DND-41 (cell line): ENCODE measurements around the gene ULBP1.

ENCODE experiments used
- ATAC-seq: fragments of 200-7000 bp; cut with Tn5 transposase; 3 replicates; pipeline ENCODE4 v1.9.1; 2021; ENCODE audit warnings: low read depth; ENCODE audit not compliant: insufficient read depth
- DNase-seq: peaks from one replicate; pipeline ENCODE4 v3.0.0-alpha.2; 2020
- H2AFZ ChIP-seq: 2 replicates; pipeline ENCODE4 v1.6.0; 2012; ENCODE audit warnings: low read depth, low read length
- H3K27ac ChIP-seq: 2 replicates; pipeline ENCODE4 v1.5.1; 2012; ENCODE audit warnings: low read length, inconsistent platforms
- H3K27me3 ChIP-seq: fragments of 200-600 bp; sonication (generic); 2 replicates; pipeline ENCODE4 v1.6.0; 2012; ENCODE audit warnings: low read length, mild to moderate bottlenecking, inconsistent platforms; ENCODE audit not compliant: insufficient read depth, poor library complexity
- H3K36me3 ChIP-seq: 2 replicates; pipeline ENCODE4 v1.5.1; 2012; ENCODE audit warnings: low read length, inconsistent platforms; ENCODE audit not compliant: insufficient read depth
- H3K4me1 ChIP-seq: 2 replicates; pipeline ENCODE4 v1.5.1; 2012; ENCODE audit warnings: mild to moderate bottlenecking, low read length; ENCODE audit not compliant: insufficient read depth
- H3K4me2 ChIP-seq: 2 replicates; pipeline ENCODE4 v1.6.0; 2012; ENCODE audit warnings: mild to moderate bottlenecking, moderate library complexity, low read length, inconsistent platforms; ENCODE audit not compliant: insufficient read depth
- H3K4me3 ChIP-seq, 2 experiments: fragments of 200-600 bp in 1 of 2; shearing (Covaris generic) in 1 of 2; 2 replicates each; pipeline ENCODE4 v1.5.1; 2012 to 2016; ENCODE audit warnings: inconsistent platforms in 2 of 2, low read length in 2 of 2, mild to moderate bottlenecking in 2 of 2, low read depth in 1 of 2, moderate library complexity in 1 of 2
- H3K79me2 ChIP-seq: 2 replicates; pipeline ENCODE4 v1.6.0; 2012; ENCODE audit warnings: low read length, inconsistent platforms; ENCODE audit not compliant: insufficient read depth
- H3K9ac ChIP-seq: 2 replicates; pipeline ENCODE4 v1.6.0; 2012; ENCODE audit warnings: low read depth, mild to moderate bottlenecking, inconsistent platforms, low read length, moderate library complexity
- H3K9me3 ChIP-seq: 2 replicates; pipeline ENCODE4 v1.5.1; 2012; ENCODE audit warnings: low read length, moderate library complexity, mild to moderate bottlenecking, inconsistent platforms; ENCODE audit not compliant: insufficient read depth, severe bottlenecking
- H4K20me1 ChIP-seq: 2 replicates; pipeline ENCODE4 v1.6.0; 2012; ENCODE audit warnings: low read length; ENCODE audit not compliant: insufficient read depth
- EZH2 ChIP-seq: IDR thresholded peaks from 3 replicates; pipeline ENCODE4 v1.6.1; 2012; ENCODE audit warnings: borderline replicate concordance, low read depth, mild to moderate bottlenecking, moderate library complexity, low read length, inconsistent platforms; ENCODE audit not compliant: severe bottlenecking
- TF ChIP-seq, protein P1 (sequence below): IDR thresholded peaks from 2 replicates; pipeline ENCODE4 v1.5.1; 2012; ENCODE audit warnings: borderline replicate concordance, low read length, moderate library complexity, mild to moderate bottlenecking; ENCODE audit not compliant: poor library complexity, severe bottlenecking; ENCODE audit errors: extremely low read depth

The ULBP1 gene

DNA sequence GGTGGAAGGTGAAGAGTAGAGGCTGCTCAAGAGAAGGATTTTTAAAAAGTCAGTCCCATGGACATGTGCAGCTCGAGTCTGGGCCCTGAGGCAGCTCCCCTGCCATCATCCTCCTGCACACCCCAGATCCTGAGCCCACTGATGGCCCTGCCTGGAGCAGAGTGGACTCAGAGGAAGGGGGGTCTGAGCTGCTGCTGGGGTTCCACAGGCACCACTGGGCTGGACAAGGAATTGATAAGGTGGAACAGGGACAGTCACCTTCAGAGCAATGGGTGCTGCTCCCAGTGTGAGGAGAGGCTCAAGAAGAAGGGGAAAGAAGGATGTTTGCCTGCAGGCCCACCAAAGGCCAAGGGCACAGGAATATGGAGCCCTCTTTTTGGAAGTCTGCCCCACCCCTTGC lies 15.7 kb upstream of the ULBP1 start:
- H2AFZ ChIP-seq = no peak overlapping the region
- H3K4me2 ChIP-seq = no peak overlapping the region
- H3K79me2 ChIP-seq = no peaks in the 10 kb centered on the region
- ATAC-seq = no peak
- H4K20me1 ChIP-seq = no peaks in the 10 kb centered on the region
- TF ChIP-seq, protein P1, sequence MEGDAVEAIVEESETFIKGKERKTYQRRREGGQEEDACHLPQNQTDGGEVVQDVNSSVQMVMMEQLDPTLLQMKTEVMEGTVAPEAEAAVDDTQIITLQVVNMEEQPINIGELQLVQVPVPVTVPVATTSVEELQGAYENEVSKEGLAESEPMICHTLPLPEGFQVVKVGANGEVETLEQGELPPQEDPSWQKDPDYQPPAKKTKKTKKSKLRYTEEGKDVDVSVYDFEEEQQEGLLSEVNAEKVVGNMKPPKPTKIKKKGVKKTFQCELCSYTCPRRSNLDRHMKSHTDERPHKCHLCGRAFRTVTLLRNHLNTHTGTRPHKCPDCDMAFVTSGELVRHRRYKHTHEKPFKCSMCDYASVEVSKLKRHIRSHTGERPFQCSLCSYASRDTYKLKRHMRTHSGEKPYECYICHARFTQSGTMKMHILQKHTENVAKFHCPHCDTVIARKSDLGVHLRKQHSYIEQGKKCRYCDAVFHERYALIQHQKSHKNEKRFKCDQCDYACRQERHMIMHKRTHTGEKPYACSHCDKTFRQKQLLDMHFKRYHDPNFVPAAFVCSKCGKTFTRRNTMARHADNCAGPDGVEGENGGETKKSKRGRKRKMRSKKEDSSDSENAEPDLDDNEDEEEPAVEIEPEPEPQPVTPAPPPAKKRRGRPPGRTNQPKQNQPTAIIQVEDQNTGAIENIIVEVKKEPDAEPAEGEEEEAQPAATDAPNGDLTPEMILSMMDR = no peak
- no peak for TF ChIP-seq EZH2
- no peaks in the 10 kb centered on the region for H3K4me1 ChIP-seq
- no peak for DNase-seq
- H3K4me3 ChIP-seq = no peak overlapping the region
- H3K9me3 ChIP-seq = no peaks in the 10 kb centered on the region
- H3K9ac ChIP-seq = no peak overlapping the region
- no peaks in the 10 kb centered on the region for H3K36me3 ChIP-seq
- no peak overlapping the region for H3K27ac ChIP-seq
- H3K27me3 ChIP-seq = peaks cover 7% of the 10 kb centered on the region

GRCh38 chr6:149948616-149949015 lies 15.1 kb upstream of the ULBP1 start:
- DNase-seq = no peak
- Histone ChIP-seq H3K36me3 (no peaks in the 10 kb centered on the region), H2AFZ (no peak overlapping the region), H3K4me1 (no peaks in the 10 kb centered on the region), H3K9me3 (no peaks in the 10 kb centered on the region), H3K4me2 (no peak overlapping the region), H3K27me3 (peaks cover 7% of the 10 kb centered on the region), H3K9ac (no peak overlapping the region), H3K79me2 (no peaks in the 10 kb centered on the region), H3K27ac (no peak overlapping the region), H4K20me1 (no peaks in the 10 kb centered on the region), H3K4me3 (no peak overlapping the region)
- no peak for TF ChIP-seq EZH2
- TF ChIP-seq, protein P1 = no peak
- no peak for ATAC-seq

- ATAC-seq (no peak), DNase-seq (no peak)
- Histone ChIP-seq H3K9me3 (no peaks in the 10 kb centered on the region), H3K27ac (no peak overlapping the region), H3K27me3 (peaks cover 7% of the 10 kb centered on the region), H3K79me2 (no peaks in the 10 kb centered on the region), H3K36me3 (no peaks in the 10 kb centered on the region), H3K4me3 (no peak overlapping the region), H3K4me2 (no peak overlapping the region), H4K20me1 (no peaks in the 10 kb centered on the region), H3K9ac (no peak overlapping the region), H2AFZ (no peak overlapping the region), H3K4me1 (no peaks in the 10 kb centered on the region)
- TF ChIP-seq, protein P1 = no peak
- TF ChIP-seq EZH2 = no peak
These were observed 13.3 kb upstream of the ULBP1 start for GRCh38 chr6:149950423-149950822.

DNA sequence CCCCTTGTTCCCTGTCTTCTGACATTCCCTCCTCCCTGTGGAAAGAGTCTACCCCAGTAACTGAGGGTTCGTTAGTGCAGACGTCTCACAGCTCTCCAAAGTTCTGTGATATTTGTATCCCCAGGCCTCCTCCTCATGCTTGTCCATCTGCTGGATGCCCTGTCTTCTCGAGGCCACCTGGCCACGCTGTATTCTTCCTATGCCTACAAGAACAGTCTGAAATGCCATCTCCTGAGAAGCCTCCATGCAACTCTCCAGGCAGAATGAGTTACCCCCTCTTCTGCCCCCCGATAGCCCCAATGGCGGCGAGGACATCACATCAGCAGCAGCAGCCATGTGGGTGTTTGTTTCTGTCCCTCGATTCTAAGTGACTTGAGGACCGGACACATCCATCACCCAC lies 12.6 kb upstream of the ULBP1 start:
- Histone ChIP-seq H4K20me1 (no peaks in the 10 kb centered on the region), H3K27ac (no peak overlapping the region), H3K36me3 (no peaks in the 10 kb centered on the region), H3K4me2 (no peak overlapping the region), H3K9ac (no peak overlapping the region), H3K9me3 (no peaks in the 10 kb centered on the region), H3K4me3 (no peak overlapping the region), H2AFZ (no peak overlapping the region), H3K27me3 (peaks cover 7% of the 10 kb centered on the region), H3K4me1 (no peaks in the 10 kb centered on the region), H3K79me2 (no peaks in the 10 kb centered on the region)
- ATAC-seq (no peak), DNase-seq (no peak)
- TF ChIP-seq EZH2 = no peak
- TF ChIP-seq, protein P1 = no peak
